ENCODE results near the gene TXLNA. TPM values are rescaled to one million over a fixed set of nuclear protein-coding genes. Genes with fewer than 3 reads are reported as not detected.

The TXLNA gene
- total RNA-seq, 3 donors from 2014 or later, result 38.7 to 51.8 (median 45.8) TPM

GRCh38 chr1:32180186-32181060 is 948 bp downstream of the TXLNA start:
- no peak for DNase-seq (ENCODE audit: low spot score in 2 of 2)
- Histone ChIP-seq H3K9me3 (no peaks in the 10 kb centered on the region), H3K27ac (peak overlapping the region; percentile 91 to 98), H3K4me1 (peaks cover 0 to 21% of the 10 kb centered on the region in 2 donors), H3K36me3 (no peaks in the 10 kb centered on the region), H3K4me3 (peak overlapping the region; percentile 62 to 76 (median 71)), H3K27me3 (no peaks in the 10 kb centered on the region)
- TF ChIP-seq, protein P1, sequence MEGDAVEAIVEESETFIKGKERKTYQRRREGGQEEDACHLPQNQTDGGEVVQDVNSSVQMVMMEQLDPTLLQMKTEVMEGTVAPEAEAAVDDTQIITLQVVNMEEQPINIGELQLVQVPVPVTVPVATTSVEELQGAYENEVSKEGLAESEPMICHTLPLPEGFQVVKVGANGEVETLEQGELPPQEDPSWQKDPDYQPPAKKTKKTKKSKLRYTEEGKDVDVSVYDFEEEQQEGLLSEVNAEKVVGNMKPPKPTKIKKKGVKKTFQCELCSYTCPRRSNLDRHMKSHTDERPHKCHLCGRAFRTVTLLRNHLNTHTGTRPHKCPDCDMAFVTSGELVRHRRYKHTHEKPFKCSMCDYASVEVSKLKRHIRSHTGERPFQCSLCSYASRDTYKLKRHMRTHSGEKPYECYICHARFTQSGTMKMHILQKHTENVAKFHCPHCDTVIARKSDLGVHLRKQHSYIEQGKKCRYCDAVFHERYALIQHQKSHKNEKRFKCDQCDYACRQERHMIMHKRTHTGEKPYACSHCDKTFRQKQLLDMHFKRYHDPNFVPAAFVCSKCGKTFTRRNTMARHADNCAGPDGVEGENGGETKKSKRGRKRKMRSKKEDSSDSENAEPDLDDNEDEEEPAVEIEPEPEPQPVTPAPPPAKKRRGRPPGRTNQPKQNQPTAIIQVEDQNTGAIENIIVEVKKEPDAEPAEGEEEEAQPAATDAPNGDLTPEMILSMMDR (IDR thresholded peaks at IDR 0.05), result no peak
- TF ChIP-seq POLR2A (IDR thresholded peaks at IDR 0.05), result no peak
- peak in 1 of 3 donors; percentile 4 for TF ChIP-seq POLR2AphosphoS5 (IDR thresholded peaks at IDR 0.05)
- intact Hi-C loops (cut with DNase I; ENCODE audit: low total_unique reads), result no loop called here

DNA sequence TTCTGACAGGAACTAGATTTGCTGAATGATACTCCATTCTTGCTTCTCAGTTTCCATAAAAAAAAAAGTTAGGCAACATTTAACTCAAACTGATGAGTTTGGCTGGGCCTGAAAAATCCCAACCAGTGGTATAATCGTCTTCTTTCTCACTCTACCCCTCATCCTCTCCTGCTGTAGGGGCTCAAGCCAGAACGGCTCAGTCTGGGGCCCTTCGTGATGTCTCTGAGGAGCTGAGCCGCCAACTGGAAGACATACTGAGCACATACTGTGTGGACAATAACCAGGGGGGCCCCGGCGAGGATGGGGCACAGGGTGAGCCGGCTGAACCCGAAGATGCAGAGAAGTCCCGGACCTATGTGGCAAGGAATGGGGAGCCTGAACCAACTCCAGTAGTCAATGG is 1.6 kb downstream of the TXLNA start:
- Histone ChIP-seq H3K27me3 (no peaks in the 10 kb centered on the region), H3K4me3 (peak overlapping the region; percentile 62 to 76 (median 71)), H3K36me3 (no peaks in the 10 kb centered on the region), H3K4me1 (peaks cover 0 to 21% of the 10 kb centered on the region in 2 donors), H3K9me3 (no peaks in the 10 kb centered on the region), H3K27ac (peak overlapping the region; percentile 91 to 98)
- TF ChIP-seq POLR2AphosphoS5 (IDR thresholded peaks at IDR 0.05) (no peak), POLR2A (IDR thresholded peaks at IDR 0.05) (no peak)
- TF ChIP-seq, protein P1 (IDR thresholded peaks at IDR 0.05), result no peak
- DNase-seq (ENCODE audit: low spot score in 2 of 2), result no peak
- intact Hi-C loops (cut with DNase I; ENCODE audit: low total_unique reads), result no loop called here

GRCh38 chr1:32181563-32181962 is 2.1 kb downstream of the TXLNA start:
- no peaks in the 10 kb centered on the region for H3K9me3 ChIP-seq
- H3K27me3 ChIP-seq, result no peaks in the 10 kb centered on the region
- TF ChIP-seq POLR2A (IDR thresholded peaks at IDR 0.05) (no peak), POLR2AphosphoS5 (IDR thresholded peaks at IDR 0.05) (no peak)
- TF ChIP-seq, protein P1 (IDR thresholded peaks at IDR 0.05), result no peak
- H3K27ac ChIP-seq, result peak overlapping the region; percentile 91 to 98
- intact Hi-C loops (cut with DNase I; ENCODE audit: low total_unique reads), result no loop called here
- peaks cover 0 to 21% of the 10 kb centered on the region in 2 donors for H3K4me1 ChIP-seq
- peak overlapping the region; percentile 62 to 76 (median 71) for H3K4me3 ChIP-seq
- no peaks in the 10 kb centered on the region for H3K36me3 ChIP-seq
- no peak for DNase-seq (ENCODE audit: low spot score in 2 of 2)

DNA sequence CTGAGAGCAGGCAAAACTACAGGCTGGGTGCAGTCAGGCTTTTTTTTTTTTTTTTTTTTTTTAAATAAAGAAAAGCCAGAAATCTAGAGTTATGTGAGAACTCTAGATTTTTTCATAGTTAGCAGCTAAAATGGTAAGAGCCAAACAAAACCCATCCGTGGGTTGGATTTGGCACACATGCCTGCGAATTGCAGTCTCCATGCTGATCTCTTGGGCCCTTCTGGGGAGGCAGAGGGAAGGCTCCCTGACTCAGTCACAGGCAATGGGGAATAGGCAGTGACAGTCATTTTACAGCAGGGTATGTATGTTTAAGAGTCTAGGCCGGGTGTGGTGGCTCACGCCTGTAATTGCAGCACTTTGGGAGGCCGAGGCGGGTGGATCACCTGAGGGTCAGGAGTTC is 2.6 kb downstream of the TXLNA start:
- H3K9me3 ChIP-seq, result no peaks in the 10 kb centered on the region
- H3K4me3 ChIP-seq, result peak overlapping the region in 2 of 3 donors; percentile 45 to 71
- peaks cover 0 to 21% of the 10 kb centered on the region in 2 donors for H3K4me1 ChIP-seq
- no peaks in the 10 kb centered on the region for H3K36me3 ChIP-seq
- H3K27me3 ChIP-seq, result no peaks in the 10 kb centered on the region
- no peak for DNase-seq (ENCODE audit: low spot score in 2 of 2)
- intact Hi-C loops (cut with DNase I; ENCODE audit: low total_unique reads), result no loop called here
- H3K27ac ChIP-seq, result no peak overlapping the region
- no peak for TF ChIP-seq POLR2AphosphoS5 (IDR thresholded peaks at IDR 0.05)
- no peak for TF ChIP-seq POLR2A (IDR thresholded peaks at IDR 0.05)
- TF ChIP-seq, protein P1 (IDR thresholded peaks at IDR 0.05), result no peak

GRCh38 chr1:32184650-32185049 is 5.2 kb downstream of the TXLNA start:
- Histone ChIP-seq H3K9me3 (no peaks in the 10 kb centered on the region), H3K36me3 (no peaks in the 10 kb centered on the region), H3K4me3 (peak overlapping the region in 1 of 3 donors; percentile 28), H3K27ac (no peak overlapping the region), H3K4me1 (peaks cover 0 to 21% of the 10 kb centered on the region in 2 donors), H3K27me3 (no peaks in the 10 kb centered on the region)
- intact Hi-C loops (cut with DNase I; ENCODE audit: low total_unique reads), result no loop called here
- TF ChIP-seq POLR2AphosphoS5 (IDR thresholded peaks at IDR 0.05) (no peak), POLR2A (IDR thresholded peaks at IDR 0.05) (no peak)
- TF ChIP-seq, protein P1 (IDR thresholded peaks at IDR 0.05), result no peak
- no peak for DNase-seq (ENCODE audit: low spot score in 2 of 2)
